RWPE1 (cell line): ENCODE data around the gene TPSD1.
"Not testable (repeated sequence)": the region's sequence is repeated elsewhere in the genome, so short reads cannot be mapped to it uniquely, and the experiment has no call there.

ENCODE experiments used
- CTCF ChIA-PET: fragments of 350-600 bp; sonication (Branson Sonifier 250); formaldehyde crosslinking; extraction: SDS; loops from one replicate; lab custom pipeline; 2021; lab: Yijun Ruan, JAX
- POLR2A ChIA-PET: fragments of 400-600 bp; formaldehyde crosslinking; extraction: SDS; loops from one replicate; lab custom pipeline; 2020; ENCODE audit warnings: antibody characterized with exemption; ENCODE audit not compliant: low non-redundant PET; lab: Yijun Ruan, JAX
- DNase-seq: peaks from one replicate; pipeline ENCODE4 v3.0.0; 2012; ENCODE audit warnings: low spot score
- H3K27ac ChIP-seq: fragments of 450-650 bp; 2 replicates; pipeline ENCODE4 v1.5.1; 2017
- CTCF ChIP-seq: fragments of 450-650 bp; conservative IDR thresholded peaks from 2 replicates; pipeline ENCODE4 v1.5.1; 2017; ENCODE audit warnings: low read depth, mild to moderate bottlenecking

Gene TPSD1

GRCh38 chr16:1225051-1225451, 30.8 kb upstream of the TPSD1 start, which contains the start of gene TPSG1:
TPSG1 (minus strand) TSS chr16:1225268; CDS start chr16:1225252, 16 bp downstream.
- DNase-seq, result no peak
- no peak for TF ChIP-seq CTCF
- ChIA-PET POLR2A (no interaction called here), CTCF (no interaction called here)
- no peak within 1 kb of the TSS for H3K27ac ChIP-seq

GRCh38 chr16:1225728-1226311, 30.0 kb upstream of the TPSD1 start:
- CTCF ChIA-PET, DNase-seq, H3K27ac ChIP-seq: not testable (repeated sequence)
- POLR2A ChIA-PET, result interaction anchor here (0.6 kb wide), 1 partner anchor 285 kb away, joined by 3 read pairs; no protein-coding TSS in a partner anchor

- H3K27ac ChIP-seq, DNase-seq, CTCF ChIA-PET, POLR2A ChIA-PET: not testable (repeated sequence)
Measured at GRCh38 chr16:1226692-1227091, 29.2 kb upstream of the TPSD1 start.

GRCh38 chr16:1228227-1228626, 27.6 kb upstream of the TPSD1 start:
- CTCF ChIA-PET, POLR2A ChIA-PET, DNase-seq, H3K27ac ChIP-seq: not testable (repeated sequence)

- DNase-seq, H3K27ac ChIP-seq, POLR2A ChIA-PET, CTCF ChIA-PET: not testable (repeated sequence)
Measured at GRCh38 chr16:1229476-1229875, 26.4 kb upstream of the TPSD1 start.

GRCh38 chr16:1230084-1230470, 25.8 kb upstream of the TPSD1 start, which contains the start of gene TPSB2:
TPSB2 (minus strand) TSS chr16:1230184; CDS start chr16:1229951, 233 bp downstream.
- POLR2A ChIA-PET, DNase-seq, CTCF ChIA-PET, H3K27ac ChIP-seq: not testable (repeated sequence)

GRCh38 chr16:1230471-1231212, 25.2 kb upstream of the TPSD1 start:
- DNase-seq, H3K27ac ChIP-seq, CTCF ChIA-PET, POLR2A ChIA-PET: not testable (repeated sequence)

- POLR2A ChIA-PET, H3K27ac ChIP-seq, DNase-seq, CTCF ChIA-PET: not testable (repeated sequence)
Measured at GRCh38 chr16:1231301-1231700, 24.6 kb upstream of the TPSD1 start.

GRCh38 chr16:1232049-1232748, 23.7 kb upstream of the TPSD1 start:
- CTCF ChIA-PET, DNase-seq, POLR2A ChIA-PET, H3K27ac ChIP-seq: not testable (repeated sequence)

- CTCF ChIA-PET, DNase-seq, POLR2A ChIA-PET, H3K27ac ChIP-seq: not testable (repeated sequence)
Measured at GRCh38 chr16:1236659-1237058, 19.2 kb upstream of the TPSD1 start.

- no peak for DNase-seq
- ChIA-PET POLR2A (no interaction called here), CTCF (no interaction called here)
- H3K27ac ChIP-seq, result no peak overlapping the region
- TF ChIP-seq CTCF, result no peak
Measured at GRCh38 chr16:1237990-1238389, 17.9 kb upstream of the TPSD1 start.

GRCh38 chr16:1238909-1239308, 17.0 kb upstream of the TPSD1 start:
- DNase-seq, POLR2A ChIA-PET, CTCF ChIA-PET, H3K27ac ChIP-seq: not testable (repeated sequence)

GRCh38 chr16:1239575-1239974, 16.3 kb upstream of the TPSD1 start:
- POLR2A ChIA-PET, result not testable (repeated sequence)

GRCh38 chr16:1240436-1240835, 15.4 kb upstream of the TPSD1 start, which contains the start of gene TPSAB1:
TPSAB1 (plus strand) TSS chr16:1240705; CDS start chr16:1240939, 234 bp downstream.
- H3K27ac ChIP-seq, POLR2A ChIA-PET, CTCF ChIA-PET, DNase-seq: not testable (repeated sequence)

More at GRCh38 chr16:1239575-1239974, 16.3 kb upstream of the TPSD1 start:
- DNase-seq, H3K27ac ChIP-seq, CTCF ChIA-PET: not testable (repeated sequence)
